T-helper 17 cell (primary cell): ENCODE results near the gene CHST15. TPM values are rescaled to one million over a fixed set of nuclear protein-coding genes. Genes with fewer than 3 reads are reported as not detected.

Experiments
- ATAC-seq: fragments of 150-1000 bp; cut with Tn5 transposase; 2 replicates; pipeline ENCODE4 v1.10.0; 2021; ENCODE audit warnings: mild to moderate bottlenecking, moderate library complexity
- DNase-seq, 3 donors: peaks; one replicate each; pipeline versions ENCODE4 v3.0.0 to v3.0.0-alpha.2; 2020 to 2021
- H3K9me3 ChIP-seq: one replicate; pipeline ENCODE4 v1.7.0; 2013; ENCODE audit warnings: low read length, mild to moderate bottlenecking; ENCODE audit not compliant: control insufficient read depth, poor library complexity, severe bottlenecking
- H3K27ac Mint-ChIP-seq: one replicate; pipeline ENCODE4 v1.8.0; 2022; ENCODE audit warnings: mild to moderate bottlenecking, moderate library complexity, mixed read lengths
- H3K27me3 Mint-ChIP-seq: one replicate; pipeline ENCODE4 v1.8.0; 2022; ENCODE audit warnings: mixed read lengths
- H3K36me3 Mint-ChIP-seq: one replicate; pipeline ENCODE4 v1.8.0; 2022; ENCODE audit warnings: low read depth, mixed read lengths
- H3K4me1 Mint-ChIP-seq: one replicate; pipeline ENCODE4 v1.8.0; 2022; ENCODE audit warnings: mild to moderate bottlenecking, mixed read lengths
- H3K4me3 Mint-ChIP-seq: one replicate; pipeline ENCODE4 v1.8.0; 2022; ENCODE audit warnings: mild to moderate bottlenecking, moderate library complexity, mixed read lengths
- total RNA-seq, 4 donors: library from RNA in 2 of 4; stranded (reverse) in 2 of 4; gene quantifications; one replicate each; pipeline ENCODE4 v1.2.3 and lab custom pipeline; 2022 to 2026

Gene CHST15
- total RNA-seq, 2 donors from 2014 or later, result 0.26 to 3.3 TPM

- H3K4me3 Mint-ChIP-seq, result no peak overlapping the region
- DNase-seq, result no peak
- no peaks in the 10 kb centered on the region for H3K36me3 Mint-ChIP-seq
- peaks cover 23% of the 10 kb centered on the region for H3K27me3 Mint-ChIP-seq
- H3K4me1 Mint-ChIP-seq, result peaks cover 9% of the 10 kb centered on the region
- ATAC-seq, result no peak
- no peak overlapping the region for H3K27ac Mint-ChIP-seq
- no peaks in the 10 kb centered on the region for H3K9me3 ChIP-seq
Observed at GRCh38 chr10:124044143-124044862, 49.1 kb downstream of the CHST15 start.

DNA sequence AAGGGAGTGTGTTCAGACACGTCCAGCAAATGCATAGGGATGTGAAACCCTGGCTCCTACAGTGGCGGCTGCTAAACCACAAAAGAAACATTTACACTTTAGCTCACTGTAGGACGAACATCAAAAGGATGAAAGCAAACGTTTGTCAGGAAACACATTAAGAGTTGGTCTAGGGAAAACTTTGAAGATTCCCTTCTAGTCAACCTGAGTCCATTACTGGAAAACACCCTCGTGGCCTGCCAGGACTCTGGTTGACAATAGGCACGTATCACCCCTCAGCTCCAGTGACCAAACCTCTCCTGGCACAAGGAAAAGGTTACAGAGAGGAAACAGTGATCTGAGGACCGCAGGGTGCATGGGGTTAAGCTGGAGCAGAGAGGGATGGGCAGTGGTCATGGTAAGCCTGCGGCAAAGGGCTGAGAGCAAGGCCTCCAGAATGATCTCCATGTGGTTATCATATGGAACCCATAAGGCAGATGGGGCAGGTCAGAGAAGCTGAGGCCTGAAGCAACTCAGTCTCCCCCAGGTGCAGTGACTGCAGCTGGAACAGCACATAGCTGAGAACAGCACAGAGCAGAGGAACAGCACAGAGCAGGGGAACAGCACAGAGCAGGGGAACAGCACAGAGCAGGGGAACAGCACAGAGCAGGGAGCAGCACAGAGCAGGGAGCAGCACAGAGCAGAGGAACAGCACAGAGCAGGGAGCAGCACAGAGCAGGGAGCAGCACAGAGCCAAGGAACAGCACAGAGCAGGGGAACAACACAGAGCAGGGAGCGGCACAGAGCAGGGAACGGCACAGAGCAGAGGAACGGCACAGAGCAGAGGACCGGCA lies 49.9 kb downstream of the CHST15 start:
- Mint-ChIP-seq H3K36me3 (no peaks in the 10 kb centered on the region), H3K27me3 (peaks cover 25% of the 10 kb centered on the region), H3K4me1 (peaks cover 9% of the 10 kb centered on the region), H3K27ac (no peak overlapping the region), H3K4me3 (no peak overlapping the region)
- no peaks in the 10 kb centered on the region for H3K9me3 ChIP-seq
- ATAC-seq, result peak; percentile 44
- DNase-seq, result no peak

DNA sequence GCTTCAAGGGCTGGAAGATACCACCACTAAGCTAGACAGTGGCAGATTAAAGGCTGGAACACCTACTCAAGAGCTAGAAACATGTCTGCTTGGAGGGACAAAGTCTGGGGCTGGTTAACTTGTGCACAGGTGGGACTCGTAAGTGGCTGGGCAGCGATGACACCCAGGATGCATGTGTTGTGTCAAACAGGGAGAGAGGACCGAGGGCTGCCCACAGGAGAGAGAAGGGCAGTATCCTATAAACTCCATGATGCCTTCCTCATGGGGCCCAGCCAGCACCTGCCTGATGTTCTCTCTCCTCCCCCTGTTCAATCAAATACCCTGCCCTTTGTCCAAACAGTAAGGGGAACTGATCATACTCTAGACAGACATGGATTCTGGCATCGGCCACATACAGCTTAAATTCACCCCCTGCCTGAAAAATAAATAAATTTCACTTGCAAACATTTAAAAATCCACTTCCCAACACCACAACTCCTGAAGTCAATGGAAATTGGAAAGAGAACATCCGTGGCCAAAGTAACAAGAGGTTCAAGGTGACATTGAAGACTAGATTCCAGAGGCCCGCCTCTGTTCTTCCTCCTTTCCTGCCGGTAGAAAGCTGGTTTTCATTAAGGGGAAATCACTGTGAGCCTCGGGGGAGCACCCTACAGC lies 50.6 kb downstream of the CHST15 start:
- ATAC-seq (no peak), DNase-seq (no peak)
- H3K36me3 Mint-ChIP-seq, result no peaks in the 10 kb centered on the region
- no peak overlapping the region for H3K27ac Mint-ChIP-seq
- no peaks in the 10 kb centered on the region for H3K9me3 ChIP-seq
- peaks cover 25% of the 10 kb centered on the region for H3K27me3 Mint-ChIP-seq
- peaks cover 9% of the 10 kb centered on the region for H3K4me1 Mint-ChIP-seq
- no peak overlapping the region for H3K4me3 Mint-ChIP-seq

DNA sequence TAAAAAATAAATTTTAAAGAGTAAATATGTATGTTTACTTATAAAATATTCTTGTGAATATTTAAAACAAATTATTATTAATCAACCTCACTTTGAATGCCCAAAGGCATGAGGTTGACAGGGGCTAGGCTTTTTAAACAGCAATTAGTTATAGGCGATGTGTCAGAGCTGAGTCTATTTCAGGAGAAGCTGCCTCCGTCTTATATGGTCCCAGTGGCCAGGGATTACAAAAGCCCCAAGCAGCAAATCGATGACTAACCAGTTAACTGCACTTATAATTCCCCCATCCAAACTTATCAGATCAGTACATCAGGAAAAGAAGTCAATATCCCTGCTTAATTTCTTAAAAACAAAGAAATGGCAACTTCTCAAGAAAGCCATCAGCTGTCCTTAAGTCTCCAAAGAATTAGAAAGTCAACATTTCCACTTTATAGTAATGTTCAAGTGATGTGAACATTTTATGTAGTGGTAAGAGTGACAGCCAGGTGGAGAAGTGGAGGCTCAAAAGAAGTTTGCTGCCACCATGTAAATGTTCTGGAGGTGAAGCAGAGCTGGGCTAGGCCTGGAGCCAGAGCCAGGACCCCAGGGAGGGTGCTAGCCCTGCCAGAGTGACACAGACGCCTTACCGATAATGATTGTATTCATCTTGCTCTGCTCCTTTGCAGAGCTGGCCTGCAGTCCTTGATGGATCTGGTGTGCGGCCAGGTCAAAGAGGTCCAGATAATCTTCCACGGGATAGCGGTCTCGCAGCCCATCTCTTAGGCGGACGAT lies 51.5 kb downstream of the CHST15 start:
- Mint-ChIP-seq H3K36me3 (no peaks in the 10 kb centered on the region), H3K4me1 (peaks cover 9% of the 10 kb centered on the region), H3K4me3 (no peak overlapping the region), H3K27ac (no peak overlapping the region), H3K27me3 (peaks cover 25% of the 10 kb centered on the region)
- no peak for DNase-seq
- H3K9me3 ChIP-seq, result no peaks in the 10 kb centered on the region
- no peak for ATAC-seq

DNA sequence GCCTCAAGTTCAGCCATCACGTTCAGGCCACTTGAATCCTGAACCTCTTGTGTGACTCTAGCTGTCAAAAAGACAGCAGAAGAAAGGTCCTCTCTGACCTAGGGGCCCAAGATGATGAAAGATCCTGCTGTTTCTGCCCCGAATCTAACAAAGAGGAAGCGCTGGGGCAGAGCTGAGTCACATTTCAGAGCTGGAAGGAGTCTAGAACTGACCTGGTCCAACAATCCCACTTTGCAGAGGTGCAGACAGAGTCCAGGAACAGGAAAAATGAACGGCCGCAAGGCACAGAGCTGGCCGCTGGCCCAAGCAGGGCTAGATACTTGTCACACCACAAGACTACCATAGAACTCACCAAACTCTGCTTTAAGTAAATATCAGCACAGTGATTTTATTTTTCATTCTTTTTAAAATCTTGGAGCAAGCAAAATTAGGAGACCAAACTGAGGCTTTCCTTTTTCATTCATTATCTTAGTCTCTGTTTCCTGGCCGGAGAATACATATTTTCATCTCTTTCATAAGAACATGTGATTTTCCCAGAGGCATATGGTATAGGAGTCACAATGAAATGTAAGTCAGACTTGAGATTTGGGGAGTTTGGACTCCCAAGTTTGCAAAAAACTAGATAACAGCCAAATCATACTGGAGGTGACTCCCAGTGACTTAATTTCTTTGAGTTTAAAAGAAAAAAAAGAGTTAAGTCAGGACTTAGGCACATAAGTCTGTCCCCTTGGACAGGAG lies 52.8 kb downstream of the CHST15 start:
- no peak overlapping the region for H3K4me3 Mint-ChIP-seq
- no peak overlapping the region for H3K27ac Mint-ChIP-seq

DNA sequence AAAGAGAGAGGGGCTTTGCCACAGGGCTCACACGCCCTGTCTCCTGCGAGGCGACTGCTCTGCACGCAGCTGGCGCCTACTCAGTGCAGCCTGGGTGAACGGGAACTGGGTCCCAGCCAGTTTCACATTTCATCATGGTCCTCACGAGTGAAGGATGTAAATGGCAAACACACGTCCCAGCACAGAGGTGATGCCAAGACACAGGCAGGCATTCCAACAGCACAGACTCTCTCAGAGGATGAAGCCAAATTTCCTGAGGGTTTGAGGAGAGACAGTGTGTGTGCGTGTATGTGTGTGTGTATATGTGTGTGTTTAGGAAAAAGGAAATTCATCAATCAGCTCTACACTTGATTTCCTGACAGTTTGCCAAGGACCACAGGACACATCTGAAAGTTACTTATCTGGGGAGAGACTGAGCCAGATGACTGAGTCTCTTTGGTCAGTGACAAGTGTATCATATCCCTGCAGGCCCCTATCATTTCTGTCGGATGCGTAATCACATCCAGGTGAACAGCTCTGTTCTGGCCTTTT lies 53.9 kb downstream of the CHST15 start:
- Mint-ChIP-seq H3K4me1 (peaks cover 20% of the 10 kb centered on the region), H3K36me3 (no peaks in the 10 kb centered on the region), H3K4me3 (no peak overlapping the region), H3K27me3 (peaks cover 32% of the 10 kb centered on the region), H3K27ac (no peak overlapping the region)
- no peak for ATAC-seq
- no peaks in the 10 kb centered on the region for H3K9me3 ChIP-seq
- DNase-seq, result no peak

More for the DNA sequence above, 52.8 kb downstream of the CHST15 start:
- H3K4me1 Mint-ChIP-seq, result peaks cover 17% of the 10 kb centered on the region
- no peaks in the 10 kb centered on the region for H3K9me3 ChIP-seq
- peaks cover 32% of the 10 kb centered on the region for H3K27me3 Mint-ChIP-seq
- H3K36me3 Mint-ChIP-seq, result no peaks in the 10 kb centered on the region
- DNase-seq, result no peak
- ATAC-seq, result no peak

- no peak overlapping the region for H3K27ac Mint-ChIP-seq
- DNase-seq (no peak), ATAC-seq (no peak)
- no peak overlapping the region for H3K4me3 Mint-ChIP-seq
- peaks cover 21% of the 10 kb centered on the region for H3K27me3 Mint-ChIP-seq
- H3K9me3 ChIP-seq, result no peaks in the 10 kb centered on the region
- peaks cover 16% of the 10 kb centered on the region for H3K4me1 Mint-ChIP-seq
- no peaks in the 10 kb centered on the region for H3K36me3 Mint-ChIP-seq
Observed at GRCh38 chr10:124037784-124038183, 55.6 kb downstream of the CHST15 start.

- Mint-ChIP-seq H3K4me1 (peaks cover 15% of the 10 kb centered on the region), H3K36me3 (no peaks in the 10 kb centered on the region), H3K4me3 (no peak overlapping the region), H3K27me3 (peaks cover 17% of the 10 kb centered on the region), H3K27ac (no peak overlapping the region)
- no peak for ATAC-seq
- no peak for DNase-seq
- no peaks in the 10 kb centered on the region for H3K9me3 ChIP-seq
Observed at GRCh38 chr10:124037286-124037685, 56.1 kb downstream of the CHST15 start.

DNA sequence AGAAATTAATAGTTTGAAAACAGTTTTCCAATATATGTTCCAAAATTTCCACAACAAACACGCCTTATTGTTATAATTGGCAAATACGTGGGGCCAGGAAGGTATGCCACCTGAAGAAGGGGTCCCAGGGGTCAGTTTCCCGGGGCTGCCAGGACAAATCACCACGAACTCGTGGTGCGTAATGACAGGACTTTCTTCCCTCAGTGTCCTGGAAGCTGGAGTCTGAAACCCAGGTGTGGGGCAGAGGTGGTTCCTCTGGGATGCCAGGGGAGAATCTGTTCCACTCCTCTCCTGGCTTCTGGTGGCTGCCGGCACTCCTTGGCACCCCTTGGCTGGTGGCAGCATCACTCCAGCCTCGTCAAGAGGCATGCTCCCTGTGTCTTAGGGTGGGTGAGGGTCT lies 56.7 kb downstream of the CHST15 start:
- no peak for ATAC-seq

DNA sequence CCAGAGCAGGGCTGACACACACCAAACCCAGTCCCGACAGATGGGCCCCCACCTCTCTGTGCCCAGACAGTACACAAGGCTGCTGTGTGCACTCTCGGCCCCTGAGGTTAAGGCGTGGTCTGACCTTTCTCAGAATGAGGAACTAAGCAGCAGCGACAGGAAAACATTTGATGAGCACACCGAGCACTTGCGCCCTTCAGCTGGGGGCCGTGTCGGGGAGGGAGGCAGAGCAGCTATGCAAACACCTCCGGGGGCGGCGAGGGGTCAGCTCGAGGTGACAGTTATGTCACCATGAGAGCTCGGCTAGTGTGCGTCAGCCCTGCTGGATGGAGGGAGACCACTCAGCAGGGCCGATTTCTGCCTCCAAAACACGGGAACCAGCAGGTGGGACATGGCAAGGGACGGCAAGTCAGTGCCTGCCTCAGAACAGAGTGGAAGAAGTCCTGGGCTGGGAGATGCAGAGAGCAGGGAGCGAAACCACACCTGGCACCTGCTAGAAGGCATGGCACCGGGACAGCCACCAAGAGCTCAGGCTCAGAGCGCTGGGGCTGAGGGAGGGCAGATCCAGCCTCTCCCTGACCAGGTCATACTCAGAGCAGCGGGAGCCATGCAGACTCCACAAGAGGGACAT lies 57.4 kb downstream of the CHST15 start:
- peak overlapping the region; percentile 75 for H3K4me3 Mint-ChIP-seq
- H3K27me3 Mint-ChIP-seq, result peaks cover 22% of the 10 kb centered on the region
- no peak for DNase-seq
- H3K4me1 Mint-ChIP-seq, result peaks cover 12% of the 10 kb centered on the region
- H3K9me3 ChIP-seq, result no peaks in the 10 kb centered on the region
- no peaks in the 10 kb centered on the region for H3K36me3 Mint-ChIP-seq
- H3K27ac Mint-ChIP-seq, result peak overlapping the region; percentile 89
- peak; percentile 82 for ATAC-seq

More for the DNA sequence above, 56.7 kb downstream of the CHST15 start:
- Mint-ChIP-seq H3K27me3 (peaks cover 19% of the 10 kb centered on the region), H3K27ac (no peak overlapping the region), H3K4me1 (peaks cover 12% of the 10 kb centered on the region), H3K36me3 (no peaks in the 10 kb centered on the region), H3K4me3 (no peak overlapping the region)
- DNase-seq, result no peak
- H3K9me3 ChIP-seq, result no peaks in the 10 kb centered on the region

DNA sequence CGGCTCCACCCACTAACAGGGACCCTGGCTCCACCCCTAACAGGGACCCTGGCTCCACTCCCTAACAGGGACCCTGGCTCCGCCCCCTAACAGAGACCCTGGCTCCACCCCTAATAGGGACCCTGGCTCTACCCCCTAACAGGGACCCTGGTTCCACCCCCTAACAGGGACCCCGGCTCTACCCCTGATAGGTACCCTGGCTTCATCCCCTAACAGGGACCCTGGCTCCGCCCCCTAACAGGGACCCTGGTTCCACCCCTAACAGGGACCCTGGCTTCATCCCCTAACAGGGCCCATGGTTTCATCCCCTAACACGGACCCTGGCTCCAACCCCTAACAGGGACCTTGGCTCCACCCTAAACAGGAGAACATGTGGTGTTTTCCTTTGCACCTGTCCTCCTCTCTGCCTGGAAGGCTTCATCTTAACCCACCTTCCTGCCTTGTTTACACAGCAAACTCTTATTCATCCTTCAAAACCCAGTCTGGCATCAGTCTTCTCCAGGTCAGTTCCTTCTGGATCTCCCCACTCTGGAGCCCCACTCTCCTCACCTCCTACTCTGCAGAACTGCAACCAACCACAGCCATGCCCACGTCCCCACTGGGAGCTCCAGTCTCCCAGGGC lies 58.0 kb downstream of the CHST15 start:
- DNase-seq, result no peak
- H3K4me3 Mint-ChIP-seq, result peak overlapping the region; percentile 75
- H3K4me1 Mint-ChIP-seq, result peaks cover 12% of the 10 kb centered on the region
- H3K27ac Mint-ChIP-seq, result peak overlapping the region; percentile 89
- H3K27me3 Mint-ChIP-seq, result peaks cover 26% of the 10 kb centered on the region
- no peaks in the 10 kb centered on the region for H3K9me3 ChIP-seq
- ATAC-seq, result no peak
- H3K36me3 Mint-ChIP-seq, result no peaks in the 10 kb centered on the region
